Psoas muscle (tissue), 8 donors: Measurements from ENCODE around the gene SH2D7. TPM values are rescaled to one million over a fixed set of nuclear protein-coding genes. Genes with fewer than 3 reads are reported as not detected.

Experiments used
- ATAC-seq, 4 donors: fragments of 200-7000 bp; cut with Tn5 transposase; one replicate each; pipeline ENCODE4 v1.9.1; 2020; ENCODE audit warnings: moderate library complexity in 3 of 4, mild to moderate bottlenecking in 2 of 4
- DNase-seq, 2 donors: peaks; one replicate each; pipeline ENCODE4 v3.0.0-alpha.2; 2020
- H3K27ac ChIP-seq: fragments of 200-600 bp; one replicate; pipeline ENCODE4 v1.8.0; 2022
- H3K27me3 ChIP-seq, 3 donors: fragments of 200-600 bp in 1 of 3; one replicate each; pipeline versions ENCODE4 v1.6.1 to v1.8.0; 2013 to 2022; ENCODE audit warnings: low read length in 2 of 3, mild to moderate bottlenecking in 2 of 3, moderate library complexity in 1 of 3; ENCODE audit not compliant: insufficient read depth in 3 of 3
- H3K36me3 ChIP-seq, 2 donors: fragments of 200-600 bp in 1 of 2; one replicate each; pipeline versions ENCODE4 v1.6.1 to v1.8.0; 2013 to 2022; ENCODE audit warnings: low read depth in 1 of 2, mild to moderate bottlenecking in 1 of 2, moderate library complexity in 1 of 2; ENCODE audit not compliant: insufficient read depth in 1 of 2
- H3K4me1 ChIP-seq: fragments of 200-600 bp; one replicate; pipeline ENCODE4 v1.8.0; 2022
- H3K4me3 ChIP-seq: fragments of 200-600 bp; one replicate; pipeline ENCODE4 v1.8.0; 2022; ENCODE audit warnings: mild to moderate bottlenecking
- H3K9me3 ChIP-seq: fragments of 200-600 bp; one replicate; pipeline ENCODE4 v1.8.0; 2022
- CTCF ChIP-seq: fragments of 200-600 bp; IDR thresholded peaks from one replicate; pipeline ENCODE4 v1.8.0; 2022; ENCODE audit warnings: antibody characterized with exemption
- WGBS, 3 donors: extraction: QIAGEN DNeasy Blood & Tissue Kit; methylation state at CpG; one replicate each; pipeline versions ENCODE4 v1.1.6 to v1.1.7; 2013; 5-methylcytosine and 5-hydroxymethylcytosine counted together
- intact Hi-C, 2 donors: fragments of 100-400 bp; cut with DNase I; formaldehyde crosslinking; loops; one replicate each; pipeline versions ENCODE4 v1.11.0 to v1.14.2; 2022
- long read RNA-seq, 2 donors: library from polyadenylated mRNA; unstranded; transcript quantifications; one replicate each; pipeline ENCODE4 v2.0.0, GENCODE V29; 2021
- polyA plus RNA-seq, 3 donors: library from polyadenylated mRNA; stranded (reverse); fragments of 200-250 nt; gene quantifications; one replicate each; pipeline ENCODE4 v1.2.3, GENCODE V29; 2013
- total RNA-seq, 4 donors: library from RNA; stranded (reverse); fragmentation: NEBNext Ultra II Directional in 2 of 4; extraction: Animal tissue kit (Norgen Biotek cat#: 25700) in 2 of 4; gene quantifications; one replicate each; pipeline versions ENCODE4 v1.2.1 to v1.2.4, GENCODE V29; 2021 to 2023
- donor health status: healthy with polysubstance abuse.
- donor health status: DM: no; HTN: no; CAD: no; lungs with moderate emphysema.
- donor health status: Bipolar disorder and iron deficiency.
- donor health status: healthy.
- donor health status: DM: yes; HTN: yes; CAD: no.
- donor health status: DM: no; HTN: no; CAD: no.
- donor health status: DM: no; HTN: no; CAD: no.
- donor health status: DM: yes; HTN: yes; CAD: no.

Gene SH2D7
- total RNA-seq (not detected), polyA plus RNA-seq (not detected)
- long read RNA-seq, donor 1: 0 reads
- long read RNA-seq, donor 2: 0 reads

GRCh38 chr15:78092261-78093041 is at the start of gene SH2D7:
SH2D7 (plus strand) TSS chr15:78092561; CDS start chr15:78092585, 24 bp downstream.
- 54 to 58% (median 56%) methylated on average over 11 of the region's 11 CpGs for WGBS, 3 donors
- ATAC-seq: peak; percentile 15 to 47 (median 35)
- no peaks in the 10 kb centered on the region for H3K27me3 ChIP-seq
- no peaks in the 10 kb centered on the region for H3K36me3 ChIP-seq
- no peak within 1 kb of the TSS for H3K4me3 ChIP-seq
- no peak for DNase-seq
- H3K9me3 ChIP-seq: no peaks in the 10 kb centered on the region
- peaks cover 25% of the 10 kb centered on the region for H3K4me1 ChIP-seq
- intact Hi-C loops: no loop called here
- no peak for TF ChIP-seq CTCF
- peak within 1 kb of the TSS; percentile 80 for H3K27ac ChIP-seq

DNA sequence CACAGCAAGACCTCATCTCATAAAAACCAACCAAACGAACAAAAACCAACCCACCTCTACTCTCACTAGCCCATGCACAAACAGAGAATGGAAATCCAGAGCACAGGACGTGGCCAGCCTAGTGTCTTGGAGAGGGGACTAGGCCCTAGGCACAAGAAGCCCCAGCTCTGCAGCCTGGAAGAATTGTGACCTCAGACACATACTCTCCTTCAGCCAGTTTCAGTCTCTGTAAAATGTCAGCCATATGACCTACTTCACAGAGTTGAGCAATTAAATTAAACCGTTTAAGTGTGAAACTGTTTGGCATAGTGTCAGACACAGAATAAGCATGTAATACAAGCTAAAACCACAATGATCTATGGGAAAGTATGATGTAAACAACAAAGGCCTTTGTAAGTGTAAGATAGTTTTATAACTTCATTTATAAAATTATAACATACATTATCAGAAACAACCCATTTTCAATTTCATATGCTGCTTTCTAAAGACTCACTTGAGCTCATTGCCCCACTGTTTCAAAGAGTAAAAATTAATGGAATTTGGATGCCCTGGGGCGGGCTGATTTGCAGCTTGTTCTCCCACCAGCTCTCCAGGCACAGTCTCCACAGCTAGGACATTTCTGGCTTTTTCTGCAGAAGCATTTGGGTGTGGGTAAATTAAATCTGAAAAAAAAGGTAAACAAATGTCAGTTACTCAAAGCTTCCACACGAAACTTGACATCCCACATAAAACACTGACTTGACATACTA is 47.8 kb upstream of the SH2D7 start:
- DNase-seq (no peak), ATAC-seq (no peak)
- intact Hi-C loops: no loop called here
- Histone ChIP-seq H3K27me3 (no peaks in the 10 kb centered on the region), H3K36me3 (peaks cover 4 to 28% of the 10 kb centered on the region in 2 donors), H3K27ac (no peak overlapping the region), H3K4me1 (peaks cover 11% of the 10 kb centered on the region), H3K4me3 (no peak overlapping the region), H3K9me3 (no peaks in the 10 kb centered on the region)
- WGBS, 3 donors: 67 to 75% (median 71%) methylated on average over 5 of the region's 5 CpGs
- no peak for TF ChIP-seq CTCF

- H3K27me3 ChIP-seq: no peaks in the 10 kb centered on the region
- no peak for TF ChIP-seq CTCF
- no peak overlapping the region for H3K4me3 ChIP-seq
- no peak for ATAC-seq
- no peak overlapping the region for H3K27ac ChIP-seq
- H3K9me3 ChIP-seq: no peaks in the 10 kb centered on the region
- intact Hi-C loops: no loop called here
- peaks cover 13% of the 10 kb centered on the region for H3K4me1 ChIP-seq
- 86 to 93% (median 88%) methylated on average over 1 of the region's 1 CpG for WGBS, 3 donors
- H3K36me3 ChIP-seq: peaks cover 4 to 28% of the 10 kb centered on the region in 2 donors
- no peak for DNase-seq
Measured at GRCh38 chr15:78045189-78045588, 47.2 kb upstream of the SH2D7 start.

DNA sequence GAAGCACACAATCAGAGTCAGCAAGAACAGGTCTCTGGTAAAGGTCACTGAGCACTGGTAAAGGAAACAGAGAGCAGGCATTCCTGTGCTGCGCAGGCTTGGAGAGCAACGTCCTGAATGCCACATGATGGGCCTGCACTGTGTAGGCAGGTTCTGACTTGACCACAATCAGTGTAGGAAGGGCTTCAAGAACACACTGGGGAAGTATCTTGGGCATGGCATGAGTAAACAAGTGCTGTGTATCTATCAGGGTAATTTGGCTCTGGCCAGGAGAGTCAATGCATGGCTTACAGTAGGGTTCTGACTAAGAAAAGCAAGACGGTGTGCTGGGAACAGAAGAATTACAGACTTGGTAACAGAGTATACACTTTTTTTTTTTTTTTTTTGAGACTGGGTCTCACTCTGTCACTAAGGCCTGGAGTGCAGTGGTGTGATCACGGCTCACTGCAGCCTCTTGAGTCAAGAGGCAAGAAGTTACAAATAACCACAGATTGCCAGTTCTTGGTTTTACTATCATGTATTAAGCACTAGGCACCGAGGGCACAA is 45.5 kb upstream of the SH2D7 start:
- WGBS, 3 donors: 85 to 94% (median 93%) methylated on average over 5 of the region's 5 CpGs
- no peak for DNase-seq
- no peaks in the 10 kb centered on the region for H3K27me3 ChIP-seq
- H3K4me1 ChIP-seq: peaks cover 23% of the 10 kb centered on the region
- H3K4me3 ChIP-seq: no peak overlapping the region
- intact Hi-C loops: no loop called here
- H3K9me3 ChIP-seq: no peaks in the 10 kb centered on the region
- H3K36me3 ChIP-seq: peaks cover 4 to 28% of the 10 kb centered on the region in 2 donors
- TF ChIP-seq CTCF: no peak
- peak in 1 of 4 donors; percentile 22 for ATAC-seq
- peak overlapping the region; percentile 46 for H3K27ac ChIP-seq
